Osteoblast (primary cell): ENCODE measurements around the gene GXYLT1. TPM values are rescaled to one million over a fixed set of nuclear protein-coding genes. Genes with fewer than 3 reads are reported as not detected.

Experiments used
- DNase-seq: peaks from one replicate; pipeline ENCODE4 v3.0.0; 2011; ENCODE audit warnings: low spot score, mixed read lengths; ENCODE audit not compliant: insufficient read length; ENCODE audit errors: missing footprints
- H2AFZ ChIP-seq: 2 replicates; pipeline ENCODE4 v1.6.0; 2011; ENCODE audit warnings: mild to moderate bottlenecking, low read length
- H3K27ac ChIP-seq: 2 replicates; pipeline ENCODE4 v1.5.1; 2011; ENCODE audit warnings: mild to moderate bottlenecking, low read depth, low read length, moderate library complexity
- H3K27me3 ChIP-seq: 2 replicates; pipeline ENCODE4 v1.6.0; 2012; ENCODE audit warnings: mild to moderate bottlenecking, control low read depth, inconsistent platforms, low read length, moderate library complexity; ENCODE audit not compliant: insufficient read depth
- H3K36me3 ChIP-seq: 2 replicates; pipeline ENCODE4 v1.5.1; 2011; ENCODE audit warnings: mild to moderate bottlenecking, low read length, control low read depth, moderate library complexity; ENCODE audit not compliant: insufficient read depth
- H3K4me1 ChIP-seq: 2 replicates; pipeline ENCODE4 v1.5.1; 2011; ENCODE audit warnings: mild to moderate bottlenecking, low read length, control low read depth, moderate library complexity; ENCODE audit not compliant: insufficient read depth
- H3K4me2 ChIP-seq: 2 replicates; pipeline ENCODE4 v1.6.0; 2011; ENCODE audit warnings: mild to moderate bottlenecking, low read length; ENCODE audit not compliant: insufficient read depth
- H3K4me3 ChIP-seq: fragments of 200-600 bp; sonication (generic); 3 replicates; pipeline ENCODE4 v1.5.1; 2012; ENCODE audit warnings: mild to moderate bottlenecking, low read length, inconsistent platforms; ENCODE audit not compliant: insufficient read depth
- H3K79me2 ChIP-seq: 2 replicates; pipeline ENCODE4 v1.6.0; 2012; ENCODE audit warnings: mild to moderate bottlenecking, low read length, control low read depth, inconsistent platforms; ENCODE audit not compliant: insufficient read depth
- H3K9me3 ChIP-seq: 2 replicates; pipeline ENCODE4 v1.5.1; 2011; ENCODE audit warnings: low read depth, low read length, control low read depth
- H4K20me1 ChIP-seq: 2 replicates; pipeline ENCODE4 v1.6.0; 2012; ENCODE audit warnings: mild to moderate bottlenecking, low read length, control low read depth; ENCODE audit not compliant: insufficient read depth
- total RNA-seq: library from RNA; depleted of rRNA; stranded (reverse); fragments of >200 nt; gene quantifications from 2 replicates; pipeline ENCODE4 v1.2.3, GENCODE V29; 2012
- TF ChIP-seq, protein P1 (sequence below): IDR thresholded peaks from 2 replicates; pipeline ENCODE4 v1.5.1; 2011; ENCODE audit warnings: mild to moderate bottlenecking, low read depth, low read length, moderate library complexity; ENCODE audit errors: extremely low read depth

The GXYLT1 gene
- total RNA-seq, 1 donor = 7.6 TPM

DNA sequence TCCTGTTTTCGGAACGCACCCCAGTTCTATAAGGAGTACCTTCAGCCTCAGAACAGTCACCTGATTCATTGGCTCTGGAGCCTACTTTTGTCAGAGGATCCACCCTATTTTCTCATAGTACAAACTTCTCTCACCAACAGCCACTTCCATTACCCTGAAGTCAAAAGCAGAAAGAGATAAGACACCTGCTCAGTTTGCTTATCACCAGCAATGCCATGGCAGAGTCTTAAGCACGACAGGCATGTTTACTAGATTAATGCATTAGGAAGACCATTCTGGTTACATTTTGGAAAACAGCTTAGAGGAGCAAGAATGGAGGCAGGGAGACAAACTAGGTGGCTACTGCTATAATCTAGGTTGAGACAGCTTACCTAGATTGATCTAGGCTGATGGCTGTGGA lies 67.7 kb downstream of the GXYLT1 start:
- H3K36me3 ChIP-seq = no peaks in the 10 kb centered on the region
- TF ChIP-seq, protein P1, sequence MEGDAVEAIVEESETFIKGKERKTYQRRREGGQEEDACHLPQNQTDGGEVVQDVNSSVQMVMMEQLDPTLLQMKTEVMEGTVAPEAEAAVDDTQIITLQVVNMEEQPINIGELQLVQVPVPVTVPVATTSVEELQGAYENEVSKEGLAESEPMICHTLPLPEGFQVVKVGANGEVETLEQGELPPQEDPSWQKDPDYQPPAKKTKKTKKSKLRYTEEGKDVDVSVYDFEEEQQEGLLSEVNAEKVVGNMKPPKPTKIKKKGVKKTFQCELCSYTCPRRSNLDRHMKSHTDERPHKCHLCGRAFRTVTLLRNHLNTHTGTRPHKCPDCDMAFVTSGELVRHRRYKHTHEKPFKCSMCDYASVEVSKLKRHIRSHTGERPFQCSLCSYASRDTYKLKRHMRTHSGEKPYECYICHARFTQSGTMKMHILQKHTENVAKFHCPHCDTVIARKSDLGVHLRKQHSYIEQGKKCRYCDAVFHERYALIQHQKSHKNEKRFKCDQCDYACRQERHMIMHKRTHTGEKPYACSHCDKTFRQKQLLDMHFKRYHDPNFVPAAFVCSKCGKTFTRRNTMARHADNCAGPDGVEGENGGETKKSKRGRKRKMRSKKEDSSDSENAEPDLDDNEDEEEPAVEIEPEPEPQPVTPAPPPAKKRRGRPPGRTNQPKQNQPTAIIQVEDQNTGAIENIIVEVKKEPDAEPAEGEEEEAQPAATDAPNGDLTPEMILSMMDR = no peak
- no peak overlapping the region for H3K27ac ChIP-seq
- no peak overlapping the region for H3K4me2 ChIP-seq
- no peak overlapping the region for H2AFZ ChIP-seq
- H4K20me1 ChIP-seq = no peaks in the 10 kb centered on the region
- no peak for DNase-seq
- H3K4me1 ChIP-seq = no peaks in the 10 kb centered on the region
- H3K79me2 ChIP-seq = no peaks in the 10 kb centered on the region
- no peak overlapping the region for H3K4me3 ChIP-seq
- no peaks in the 10 kb centered on the region for H3K9me3 ChIP-seq
- no peaks in the 10 kb centered on the region for H3K27me3 ChIP-seq

DNA sequence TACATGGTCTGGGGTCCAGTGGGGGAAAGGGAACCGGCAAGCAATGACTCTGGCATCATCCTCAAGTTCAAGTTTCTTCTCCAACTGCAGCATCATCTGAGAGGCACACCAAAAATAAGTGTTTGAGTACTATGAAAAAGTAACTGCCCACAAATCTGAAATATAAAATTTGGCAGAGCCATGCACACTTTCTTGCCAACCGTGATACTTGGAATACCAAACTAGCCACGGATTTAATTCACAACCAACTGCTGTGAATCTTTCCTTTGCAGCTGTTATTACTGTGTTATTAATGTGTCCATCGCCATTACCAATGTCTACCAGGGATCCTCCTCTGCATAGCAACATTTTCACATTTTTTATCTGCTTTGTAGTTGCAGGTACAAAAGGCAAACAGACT lies 74.6 kb downstream of the GXYLT1 start:
- no peak overlapping the region for H3K4me3 ChIP-seq
- DNase-seq = no peak
- H3K4me2 ChIP-seq = no peak overlapping the region

DNA sequence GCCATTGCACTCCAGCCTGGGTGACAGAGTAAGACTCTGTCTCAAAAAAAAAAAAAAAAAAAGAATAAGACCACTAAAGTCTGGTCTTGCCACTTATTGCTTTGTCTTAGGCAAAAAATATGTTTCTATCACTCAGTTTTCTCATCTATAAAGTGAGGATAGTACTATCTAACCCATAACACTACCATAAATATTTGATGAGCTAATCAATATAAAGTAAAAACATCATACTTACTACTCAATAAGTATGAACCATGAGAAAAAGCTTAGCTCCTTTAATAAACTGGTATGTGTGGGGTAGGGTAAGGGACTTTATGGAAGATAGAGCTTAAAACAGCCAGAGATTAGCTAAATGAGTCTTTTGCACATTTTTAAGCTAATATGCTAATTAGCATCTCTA lies 85.5 kb downstream of the GXYLT1 start:
- no peak overlapping the region for H3K27ac ChIP-seq
- TF ChIP-seq, protein P1 = no peak
- no peaks in the 10 kb centered on the region for H3K4me1 ChIP-seq
- H3K4me3 ChIP-seq = no peak overlapping the region
- no peaks in the 10 kb centered on the region for H4K20me1 ChIP-seq
- no peaks in the 10 kb centered on the region for H3K79me2 ChIP-seq
- peaks cover 3% of the 10 kb centered on the region for H3K27me3 ChIP-seq
- no peak overlapping the region for H2AFZ ChIP-seq
- no peaks in the 10 kb centered on the region for H3K9me3 ChIP-seq
- no peak overlapping the region for H3K4me2 ChIP-seq
- no peak for DNase-seq
- H3K36me3 ChIP-seq = no peaks in the 10 kb centered on the region

More for the DNA sequence above, 74.6 kb downstream of the GXYLT1 start:
- Histone ChIP-seq H3K79me2 (no peaks in the 10 kb centered on the region), H3K4me1 (no peaks in the 10 kb centered on the region), H3K27me3 (no peaks in the 10 kb centered on the region), H3K9me3 (no peaks in the 10 kb centered on the region), H3K36me3 (no peaks in the 10 kb centered on the region), H4K20me1 (no peaks in the 10 kb centered on the region), H3K27ac (no peak overlapping the region), H2AFZ (no peak overlapping the region)
- TF ChIP-seq, protein P1 = no peak

DNA sequence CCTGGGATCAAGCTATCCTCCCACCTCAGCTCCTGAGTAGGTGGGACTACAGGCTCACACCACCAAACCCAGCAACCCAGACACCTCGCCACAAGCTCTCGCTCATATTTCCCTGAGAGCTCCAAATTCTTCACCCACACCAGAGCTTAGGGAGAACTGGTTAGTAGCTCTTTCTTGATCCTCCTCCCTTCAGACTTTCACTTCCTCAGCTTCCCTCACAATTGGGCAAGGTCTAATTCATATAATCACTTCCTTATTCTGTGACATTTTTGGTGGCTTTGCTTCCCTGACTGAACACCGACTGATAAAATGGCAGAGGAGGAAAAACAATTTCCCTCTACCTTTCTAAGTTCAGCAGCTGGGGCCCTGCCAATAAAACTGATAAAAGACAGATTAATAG lies 88.5 kb downstream of the GXYLT1 start:
- no peak for DNase-seq

More for the DNA sequence above, 88.5 kb downstream of the GXYLT1 start:
- Histone ChIP-seq H3K27me3 (peaks cover 3% of the 10 kb centered on the region), H3K9me3 (no peaks in the 10 kb centered on the region), H3K27ac (no peak overlapping the region), H3K4me2 (no peak overlapping the region), H2AFZ (no peak overlapping the region), H4K20me1 (no peaks in the 10 kb centered on the region), H3K4me3 (no peak overlapping the region), H3K36me3 (no peaks in the 10 kb centered on the region), H3K4me1 (no peaks in the 10 kb centered on the region), H3K79me2 (no peaks in the 10 kb centered on the region)
- TF ChIP-seq, protein P1 = no peak
